ENCODE data around the gene SHC3. TPM values are rescaled to one million over a fixed set of nuclear protein-coding genes. Genes with fewer than 3 reads are reported as not detected.

Gene SHC3
- total RNA-seq, 1 experiment from 2014 or later = 1.8 TPM

GRCh38 chr9:89051421-89052025, 127.1 kb downstream of the SHC3 start:
- H3K4me2 ChIP-seq (ENCODE audit: insufficient read depth, insufficient read length, low read length) = no peak overlapping the region
- Mint-ChIP-seq H3K27ac (no peak overlapping the region), H3K27me3 (ENCODE audit: low read depth) (no peaks in the 10 kb centered on the region), H3K4me1 (peaks cover 0 to 4% of the 10 kb centered on the region in 2 experiments; a peak in 1 of 4 replicates), H3K36me3 (ENCODE audit: insufficient read depth in 1 of 3, low read depth in 3 of 3) (no peaks in the 10 kb centered on the region), H3K9me3 (no peaks in the 10 kb centered on the region), H3K4me3 (no peak overlapping the region)
- no peaks in the 10 kb centered on the region for H3K9me3 ChIP-seq (ENCODE audit: control insufficient read depth, low read depth, low read length)
- no peaks in the 10 kb centered on the region for H3K4me1 ChIP-seq (ENCODE audit: insufficient read depth, low read length)
- DNase-seq = no peak
- no peak overlapping the region for H2AFZ ChIP-seq (ENCODE audit: low read length)
- H4K20me1 ChIP-seq (ENCODE audit: control insufficient read depth, insufficient read depth, insufficient read length) = no peaks in the 10 kb centered on the region
- no peak overlapping the region for H3K18ac ChIP-seq (ENCODE audit: insufficient read length, low read depth, low read length)
- H2BK20ac ChIP-seq (ENCODE audit: low read depth, low read length, poor library complexity, severe bottlenecking) = no peak overlapping the region
- no peak overlapping the region for H3T11ph ChIP-seq (ENCODE audit: low read length)
- no peak overlapping the region for H3K23ac ChIP-seq (ENCODE audit: insufficient read length, low read depth, low read length)
- H3K56ac ChIP-seq (ENCODE audit: insufficient read length, low read depth, low read length) = no peak overlapping the region
- no peak overlapping the region for H2AK5ac ChIP-seq (ENCODE audit: insufficient read length, low read length)
- H2BK12ac ChIP-seq (ENCODE audit: insufficient read length, low read depth, low read length) = no peak overlapping the region
- no peak overlapping the region for H2BK120ac ChIP-seq (ENCODE audit: low read depth, low read length, poor library complexity, severe bottlenecking)
- no peak overlapping the region for H4K91ac ChIP-seq (ENCODE audit: insufficient read length, low read depth, low read length)
- no peak overlapping the region for H3K4ac ChIP-seq (ENCODE audit: low read depth, low read length)
- no peaks in the 10 kb centered on the region for H3K27me3 ChIP-seq (ENCODE audit: insufficient read depth, low read length)
- H3K79me1 ChIP-seq (ENCODE audit: insufficient read depth, low read depth, low read length, poor library complexity, severe bottlenecking) = no peaks in the 10 kb centered on the region
- H3K27ac ChIP-seq (ENCODE audit: insufficient read length, low read depth, low read length) = no peak overlapping the region
- WGBS (ENCODE audit: extremely low coverage, insufficient read length, low lambda C conversion rate) = no CpG with 5 or more reads among the region's 12 CpGs
- no peak overlapping the region for H3K9ac ChIP-seq (ENCODE audit: extremely low read depth, insufficient read length, low read length)
- no peak overlapping the region for H2BK15ac ChIP-seq (ENCODE audit: low read depth, low read length)
- TF ChIP-seq CTCF (conservative IDR thresholded peaks at IDR 0.05) = no peak
- H3K79me2 ChIP-seq (ENCODE audit: insufficient read depth, low read length) = no peaks in the 10 kb centered on the region
- H4K5ac ChIP-seq (ENCODE audit: insufficient read length, low read depth, low read length) = no peak overlapping the region
- no peak overlapping the region for H4K8ac ChIP-seq (replicated peaks; ENCODE audit: insufficient read length, low read depth, low read length)
- no peak overlapping the region for H3K14ac ChIP-seq (ENCODE audit: insufficient read depth, low read length)
- no peak overlapping the region for H2BK5ac ChIP-seq (ENCODE audit: insufficient read length, low read length)
- H3K23me2 ChIP-seq (ENCODE audit: insufficient read length, low read depth, low read length, poor library complexity, severe bottlenecking) = no peaks in the 10 kb centered on the region

All from H9 (cell line).